H1 (cell line): ENCODE results near the gene TRIM62.

Experiments used
- BACH1 ChIP-seq: IDR thresholded peaks from 2 replicates; pipeline ENCODE4 v1.6.1; 2012; ENCODE audit warnings: low read length, improper control_type of control experiment
- CEBPB ChIP-seq: IDR thresholded peaks from 2 replicates; pipeline ENCODE4 v1.6.1; 2012; ENCODE audit warnings: low read depth, low read length
- EZH2 ChIP-seq: fragments of 200-600 bp; sonication (generic); IDR thresholded peaks from 2 replicates; pipeline ENCODE4 v1.7.1; 2012; ENCODE audit warnings: low read depth, mild to moderate bottlenecking, moderate library complexity, low read length, inconsistent platforms; ENCODE audit not compliant: severe bottlenecking
- GABPA ChIP-seq: IDR thresholded peaks from 2 replicates; pipeline ENCODE4 v1.6.1; 2011; ENCODE audit warnings: mild to moderate bottlenecking, low read length, moderate library complexity, borderline replicate concordance; ENCODE audit not compliant: insufficient read depth
- HDAC2 ChIP-seq, 2 experiments: fragments of 300-600 bp in 1 of 2; sonication (generic) in 1 of 2; IDR thresholded peaks; 2 replicates each; pipeline ENCODE4 v1.6.1; 2011 to 2012; ENCODE audit warnings: low read depth in 2 of 2, low read length in 2 of 2, mild to moderate bottlenecking in 2 of 2, moderate library complexity in 2 of 2, borderline replicate concordance in 1 of 2, inconsistent platforms in 1 of 2
- POLR2A ChIP-seq, 2 experiments: IDR thresholded peaks; 1 replicate in 1 of 2; 2 replicates in 1 of 2; pipeline ENCODE4 v1.6.1; 2011; ENCODE audit warnings: low read depth in 2 of 2, low read length in 2 of 2, mild to moderate bottlenecking in 2 of 2; ENCODE audit errors: control extremely low read depth in 1 of 2
- POLR2AphosphoS5 ChIP-seq: IDR thresholded peaks from 2 replicates; pipeline ENCODE4 v1.6.1; 2011; ENCODE audit warnings: low read depth, low read length
- RFX5 ChIP-seq: IDR thresholded peaks from 2 replicates; pipeline ENCODE4 v1.6.1; 2011; ENCODE audit warnings: low read depth, low read length, improper control_type of control experiment, borderline replicate concordance
- SP1 ChIP-seq: IDR thresholded peaks from 2 replicates; pipeline ENCODE4 v1.6.1; 2011; ENCODE audit warnings: low read depth, low read length
- TEAD4 ChIP-seq: IDR thresholded peaks from 2 replicates; pipeline ENCODE4 v1.6.1; 2012; ENCODE audit warnings: low read depth, low read length, inconsistent platforms, mixed read lengths
- TF ChIP-seq, protein P1 (sequence below), 3 experiments: IDR thresholded peaks; 1 replicate in 2 of 3; 2 replicates in 1 of 3; pipeline versions ENCODE4 v1.5.1 to v1.6.1; 2011; ENCODE audit warnings: low read length in 3 of 3, mild to moderate bottlenecking in 3 of 3, inconsistent platforms in 2 of 3, low read depth in 1 of 3, moderate library complexity in 1 of 3; ENCODE audit not compliant: insufficient read depth in 1 of 3; ENCODE audit errors: control extremely low read depth in 1 of 3

GRCh38 chr1:33186936-33187335, 5.1 kb upstream of the TRIM62 start:
- TF ChIP-seq SP1 (no peak), BACH1 (no peak), RFX5 (no peak), CEBPB (no peak), EZH2 (no peak), HDAC2 (IDR thresholded peaks at IDR 0.05; ENCODE audit: borderline replicate concordance in 1 of 2, low read depth in 2 of 2, low read length in 2 of 2) (no peak), POLR2A (IDR thresholded peaks at IDR 0.05; ENCODE audit: control extremely low read depth in 1 of 2, low read depth in 2 of 2, low read length in 2 of 2) (no peak), POLR2AphosphoS5 (no peak), TEAD4 (no peak), GABPA (no peak)
- TF ChIP-seq, protein P1, sequence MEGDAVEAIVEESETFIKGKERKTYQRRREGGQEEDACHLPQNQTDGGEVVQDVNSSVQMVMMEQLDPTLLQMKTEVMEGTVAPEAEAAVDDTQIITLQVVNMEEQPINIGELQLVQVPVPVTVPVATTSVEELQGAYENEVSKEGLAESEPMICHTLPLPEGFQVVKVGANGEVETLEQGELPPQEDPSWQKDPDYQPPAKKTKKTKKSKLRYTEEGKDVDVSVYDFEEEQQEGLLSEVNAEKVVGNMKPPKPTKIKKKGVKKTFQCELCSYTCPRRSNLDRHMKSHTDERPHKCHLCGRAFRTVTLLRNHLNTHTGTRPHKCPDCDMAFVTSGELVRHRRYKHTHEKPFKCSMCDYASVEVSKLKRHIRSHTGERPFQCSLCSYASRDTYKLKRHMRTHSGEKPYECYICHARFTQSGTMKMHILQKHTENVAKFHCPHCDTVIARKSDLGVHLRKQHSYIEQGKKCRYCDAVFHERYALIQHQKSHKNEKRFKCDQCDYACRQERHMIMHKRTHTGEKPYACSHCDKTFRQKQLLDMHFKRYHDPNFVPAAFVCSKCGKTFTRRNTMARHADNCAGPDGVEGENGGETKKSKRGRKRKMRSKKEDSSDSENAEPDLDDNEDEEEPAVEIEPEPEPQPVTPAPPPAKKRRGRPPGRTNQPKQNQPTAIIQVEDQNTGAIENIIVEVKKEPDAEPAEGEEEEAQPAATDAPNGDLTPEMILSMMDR (IDR thresholded peaks at IDR 0.05; ENCODE audit: control extremely low read depth in 1 of 3, insufficient read depth in 1 of 3, low read depth in 1 of 3, low read length in 3 of 3) = no peak
